ENCODE data around the gene AGFG2.
A peak's percentile ranks its signal among the peaks of the same experiment; 100 is the strongest.

AGFG2 gene

GRCh38 chr7:100538654-100539435 lies at the start of gene AGFG2:
Gene AGFG2 (plus strand): TSS chr7:100539203. CDS start chr7:100539347, 144 bp downstream.
- peak; percentile 100 for DNase-seq (ENCODE audit: low read depth, low spot score)
- H3K4me3 ChIP-seq (ENCODE audit: low read depth, low read length) = peak within 1 kb of the TSS; percentile 64
- TF ChIP-seq, protein P1, sequence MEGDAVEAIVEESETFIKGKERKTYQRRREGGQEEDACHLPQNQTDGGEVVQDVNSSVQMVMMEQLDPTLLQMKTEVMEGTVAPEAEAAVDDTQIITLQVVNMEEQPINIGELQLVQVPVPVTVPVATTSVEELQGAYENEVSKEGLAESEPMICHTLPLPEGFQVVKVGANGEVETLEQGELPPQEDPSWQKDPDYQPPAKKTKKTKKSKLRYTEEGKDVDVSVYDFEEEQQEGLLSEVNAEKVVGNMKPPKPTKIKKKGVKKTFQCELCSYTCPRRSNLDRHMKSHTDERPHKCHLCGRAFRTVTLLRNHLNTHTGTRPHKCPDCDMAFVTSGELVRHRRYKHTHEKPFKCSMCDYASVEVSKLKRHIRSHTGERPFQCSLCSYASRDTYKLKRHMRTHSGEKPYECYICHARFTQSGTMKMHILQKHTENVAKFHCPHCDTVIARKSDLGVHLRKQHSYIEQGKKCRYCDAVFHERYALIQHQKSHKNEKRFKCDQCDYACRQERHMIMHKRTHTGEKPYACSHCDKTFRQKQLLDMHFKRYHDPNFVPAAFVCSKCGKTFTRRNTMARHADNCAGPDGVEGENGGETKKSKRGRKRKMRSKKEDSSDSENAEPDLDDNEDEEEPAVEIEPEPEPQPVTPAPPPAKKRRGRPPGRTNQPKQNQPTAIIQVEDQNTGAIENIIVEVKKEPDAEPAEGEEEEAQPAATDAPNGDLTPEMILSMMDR (IDR thresholded peaks at IDR 0.05; ENCODE audit: low read depth, low read length) = no peak
- in situ Hi-C loops (cut with HindIII; ENCODE audit: low sequenced_read_pairs) = no loop called here

GRCh38 chr7:100489824-100490223 lies 49.2 kb upstream of the AGFG2 start:
- H3K4me3 ChIP-seq (ENCODE audit: low read depth, low read length) = no peak overlapping the region
- peak; percentile 91 for DNase-seq (ENCODE audit: low read depth, low spot score)
- TF ChIP-seq, protein P1 (IDR thresholded peaks at IDR 0.05; ENCODE audit: low read depth, low read length) = no peak
- in situ Hi-C loops (cut with HindIII; ENCODE audit: low sequenced_read_pairs) = no loop called here

GRCh38 chr7:100490483-100491191 lies 48.4 kb upstream of the AGFG2 start:
- TF ChIP-seq, protein P1 (IDR thresholded peaks at IDR 0.05; ENCODE audit: low read depth, low read length) = no peak
- no peak overlapping the region for H3K4me3 ChIP-seq (ENCODE audit: low read depth, low read length)
- DNase-seq (ENCODE audit: low read depth, low spot score) = no peak
- in situ Hi-C loops (cut with HindIII; ENCODE audit: low sequenced_read_pairs) = no loop called here

DNA sequence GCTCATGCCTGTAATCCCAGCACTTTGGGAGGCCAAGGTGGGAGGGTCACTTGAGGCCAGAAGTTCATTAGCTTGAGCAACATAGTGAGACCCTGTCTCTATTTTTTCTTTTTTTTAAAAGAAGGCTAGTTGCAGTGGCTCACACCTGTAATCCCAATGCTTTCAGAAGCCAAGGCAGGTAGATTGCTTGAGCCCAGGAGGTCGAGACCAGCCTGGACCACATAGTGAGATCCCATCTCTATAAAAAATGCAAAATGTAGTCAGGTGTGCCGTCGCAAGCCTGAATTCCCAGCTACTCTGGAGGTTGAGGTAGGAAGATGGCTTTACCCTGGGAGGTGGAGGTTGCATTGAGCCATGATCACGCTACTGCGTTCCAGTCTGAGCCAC lies 47.8 kb upstream of the AGFG2 start:
- TF ChIP-seq, protein P1 (IDR thresholded peaks at IDR 0.05; ENCODE audit: low read depth, low read length) = no peak
- no peak overlapping the region for H3K4me3 ChIP-seq (ENCODE audit: low read depth, low read length)
- DNase-seq (ENCODE audit: low read depth, low spot score) = no peak
- in situ Hi-C loops (cut with HindIII; ENCODE audit: low sequenced_read_pairs) = no loop called here

DNA sequence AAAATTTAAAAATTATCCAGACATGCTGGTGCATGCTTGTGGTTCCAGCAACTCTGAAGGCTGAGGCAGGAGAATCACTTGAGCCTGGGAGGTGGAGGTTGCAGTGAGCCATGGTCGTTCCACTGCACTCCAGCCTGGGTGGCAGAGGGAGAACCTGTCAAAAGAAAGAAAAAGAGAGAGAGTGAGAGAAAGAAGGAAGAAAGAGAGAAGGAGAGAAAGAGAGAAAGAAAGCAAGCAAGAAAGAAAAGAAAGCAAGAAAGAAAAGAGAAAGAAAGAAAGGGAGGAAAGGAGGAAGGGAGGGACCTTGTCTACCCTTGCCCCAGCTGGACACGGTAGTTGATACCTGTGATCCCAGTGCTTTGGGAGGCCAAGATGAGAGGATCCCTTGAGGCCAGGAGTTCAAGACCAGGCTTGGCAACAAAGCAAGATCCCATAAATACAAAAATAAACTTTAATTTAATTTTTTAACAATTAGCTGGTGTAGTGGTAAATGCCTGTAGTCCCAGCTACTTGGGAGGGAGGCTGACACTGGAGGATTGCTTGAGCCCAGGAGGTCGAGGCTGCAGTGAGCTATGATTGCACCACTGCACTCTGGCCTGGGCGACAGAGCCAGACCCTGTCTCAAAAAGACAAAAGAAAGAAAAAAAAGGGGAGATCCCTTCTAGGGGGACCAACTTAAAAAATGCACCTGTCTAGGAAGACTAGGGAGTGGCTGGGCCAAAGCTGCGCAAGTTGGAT lies 46.1 kb upstream of the AGFG2 start:
- in situ Hi-C loops (cut with HindIII; ENCODE audit: low sequenced_read_pairs) = no loop called here
- DNase-seq (ENCODE audit: low read depth, low spot score) = no peak
- TF ChIP-seq, protein P1 (IDR thresholded peaks at IDR 0.05; ENCODE audit: low read depth, low read length) = no peak
- H3K4me3 ChIP-seq (ENCODE audit: low read depth, low read length) = no peak overlapping the region

- TF ChIP-seq, protein P1 (IDR thresholded peaks at IDR 0.05; ENCODE audit: low read depth, low read length) = no peak
- in situ Hi-C loops (cut with HindIII; ENCODE audit: low sequenced_read_pairs) = no loop called here
- H3K4me3 ChIP-seq (ENCODE audit: low read depth, low read length) = peak overlapping the region; percentile 10
- peak; percentile 24 for DNase-seq (ENCODE audit: low read depth, low spot score)
Observed at GRCh38 chr7:100493476-100494264, 45.3 kb upstream of the AGFG2 start.

Measured in astrocyte of the spinal cord (primary cell).